IPS-20b (cell line): ENCODE data around the gene F8A2.
"Not testable (repeated sequence)": the region's sequence is repeated elsewhere in the genome, so short reads cannot be mapped to it uniquely, and the experiment has no call there.

Source experiments
- H3K27ac ChIP-seq: one replicate; pipeline ENCODE4 v1.5.1; 2013; ENCODE audit warnings: low read length
- H3K27me3 ChIP-seq: 2 replicates; pipeline ENCODE4 v1.6.1; 2013; ENCODE audit warnings: mild to moderate bottlenecking, low read length, inconsistent platforms; ENCODE audit not compliant: insufficient read depth
- H3K36me3 ChIP-seq: 2 replicates; pipeline ENCODE4 v1.6.1; 2013; ENCODE audit warnings: low read depth, mild to moderate bottlenecking, inconsistent platforms, low read length, moderate library complexity; ENCODE audit not compliant: insufficient read depth
- H3K4me1 ChIP-seq: 2 replicates; pipeline ENCODE4 v1.6.1; 2013; ENCODE audit warnings: mild to moderate bottlenecking, control low read depth, inconsistent platforms, low read length, moderate library complexity; ENCODE audit not compliant: insufficient read depth
- H3K4me3 ChIP-seq: 2 replicates; pipeline ENCODE4 v1.5.1; 2013; ENCODE audit warnings: mild to moderate bottlenecking, low read length, inconsistent platforms
- H3K9ac ChIP-seq: 2 replicates; pipeline ENCODE4 v1.6.1; 2013; ENCODE audit warnings: low read depth, mild to moderate bottlenecking, inconsistent platforms, low read length, moderate library complexity
- H3K9me3 ChIP-seq: 2 replicates; pipeline ENCODE4 v1.6.1; 2013; ENCODE audit warnings: mild to moderate bottlenecking, low read depth, low read length, inconsistent platforms; ENCODE audit not compliant: insufficient read depth

The F8A2 gene

DNA sequence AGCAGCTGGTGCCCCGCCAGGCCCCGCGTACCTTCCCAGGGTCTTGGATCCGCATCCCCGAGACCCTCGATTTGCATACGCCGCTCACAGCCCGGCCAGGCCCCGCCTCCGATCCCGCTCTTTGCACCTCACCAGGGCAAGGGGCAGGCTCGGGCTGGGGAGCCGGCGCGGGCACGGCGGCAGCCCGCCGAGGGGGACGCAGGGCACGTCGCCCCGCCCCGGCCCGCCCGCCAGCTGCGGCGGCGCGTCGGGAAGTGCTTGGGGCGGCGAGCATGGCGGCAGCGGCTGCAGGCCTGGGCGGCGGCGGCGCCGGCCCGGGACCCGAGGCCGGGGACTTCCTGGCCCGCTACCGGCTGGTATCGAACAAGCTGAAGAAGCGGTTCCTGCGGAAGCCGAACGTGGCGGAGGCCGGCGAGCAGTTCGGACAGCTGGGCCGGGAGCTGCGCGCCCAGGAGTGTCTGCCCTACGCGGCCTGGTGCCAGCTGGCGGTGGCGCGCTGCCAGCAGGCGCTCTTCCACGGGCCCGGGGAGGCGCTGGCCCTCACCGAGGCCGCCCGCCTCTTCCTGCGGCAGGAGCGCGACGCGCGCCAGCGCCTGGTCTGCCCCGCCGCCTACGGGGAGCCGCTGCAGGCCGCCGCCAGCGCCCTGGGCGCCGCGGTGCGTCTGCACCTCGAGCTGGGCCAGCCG is at the start of gene F8A2:
F8A2 (plus strand) TSS at position 253 of the 686 bp plus-strand sequence; CDS start at position 273, 20 bp downstream.
- not testable (repeated sequence) for H3K9me3 ChIP-seq, H3K36me3 ChIP-seq, H3K4me1 ChIP-seq, H3K27ac ChIP-seq, H3K9ac ChIP-seq, H3K4me3 ChIP-seq, H3K27me3 ChIP-seq

DNA sequence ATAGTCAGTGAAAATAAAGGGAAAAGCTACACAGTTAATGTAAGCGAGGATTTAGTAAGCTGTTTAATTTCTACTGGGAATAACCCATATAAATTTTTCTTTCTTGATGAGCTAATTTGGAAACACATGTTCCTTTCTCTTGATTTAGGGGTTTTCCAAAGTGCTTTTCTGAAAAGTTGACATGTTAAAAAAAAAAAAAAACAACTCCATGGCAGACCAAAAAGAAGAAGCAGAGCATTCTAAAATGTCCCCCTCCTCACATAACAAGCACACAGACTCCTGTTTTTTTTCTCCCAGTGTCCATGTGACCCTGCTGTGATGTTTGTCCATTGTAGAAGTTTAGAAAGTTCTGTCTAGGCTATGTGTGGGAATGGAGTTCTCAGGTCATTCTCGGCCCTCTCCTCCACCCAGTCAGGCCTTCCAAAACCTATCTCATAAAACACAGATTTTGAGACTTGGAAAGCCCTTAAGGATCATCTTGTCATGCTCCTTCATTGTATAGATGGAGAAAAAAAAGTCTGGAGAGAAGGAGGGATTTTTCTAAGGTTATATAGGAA is 48.3 kb upstream of the F8A2 start:
- no peaks in the 10 kb centered on the region for H3K9me3 ChIP-seq
- no peak overlapping the region for H3K9ac ChIP-seq
- H3K27me3 ChIP-seq = no peaks in the 10 kb centered on the region
- H3K4me1 ChIP-seq = no peaks in the 10 kb centered on the region
- H3K4me3 ChIP-seq = no peak overlapping the region
- H3K36me3 ChIP-seq = no peaks in the 10 kb centered on the region
- no peak overlapping the region for H3K27ac ChIP-seq

- Histone ChIP-seq H3K9ac (no peak within 1 kb of the TSS), H3K27me3 (no peaks in the 10 kb centered on the region), H3K4me3 (no peak within 1 kb of the TSS), H3K4me1 (no peaks in the 10 kb centered on the region), H3K27ac (no peak within 1 kb of the TSS), H3K9me3 (no peaks in the 10 kb centered on the region), H3K36me3 (no peaks in the 10 kb centered on the region)
Measured at GRCh38 chrX:155334486-155335336, 47.2 kb upstream of the F8A2 start, which contains the start of gene CLIC2. TSS of gene CLIC2 (minus strand) at chrX:155334614. CDS start at chrX:155334427, 187 bp downstream.

DNA sequence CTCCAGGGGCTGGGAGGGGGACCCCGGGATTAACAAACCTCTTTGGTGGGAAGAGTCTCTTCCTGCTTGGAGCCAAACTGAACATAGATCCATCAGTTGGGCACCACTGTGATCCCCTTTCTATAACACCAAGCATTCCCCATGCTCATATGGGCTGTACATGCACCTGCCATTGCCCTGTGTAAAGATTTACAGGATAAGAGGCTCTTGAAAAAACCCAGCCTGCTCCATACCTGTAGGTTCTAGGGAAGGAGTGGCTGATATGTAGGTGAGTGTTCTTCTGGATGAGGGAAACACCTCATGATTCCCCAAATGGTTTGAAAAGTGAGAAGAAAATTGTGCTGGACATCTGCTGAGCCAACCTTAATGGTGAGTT is 46.6 kb upstream of the F8A2 start:
- H3K4me3 ChIP-seq, H3K36me3 ChIP-seq, H3K9ac ChIP-seq, H3K4me1 ChIP-seq, H3K9me3 ChIP-seq, H3K27ac ChIP-seq, H3K27me3 ChIP-seq: not testable (repeated sequence)

- H3K4me1 ChIP-seq = not testable (repeated sequence)
Measured at GRCh38 chrX:155345689-155346088, 36.2 kb upstream of the F8A2 start.

GRCh38 chrX:155349448-155349847 is 32.4 kb upstream of the F8A2 start:
- not testable (repeated sequence) for H3K4me3 ChIP-seq, H3K9ac ChIP-seq, H3K4me1 ChIP-seq

More at GRCh38 chrX:155345689-155346088, 36.2 kb upstream of the F8A2 start:
- not testable (repeated sequence) for H3K27ac ChIP-seq, H3K36me3 ChIP-seq, H3K9ac ChIP-seq, H3K27me3 ChIP-seq, H3K9me3 ChIP-seq, H3K4me3 ChIP-seq

GRCh38 chrX:155363712-155364111 is 18.2 kb upstream of the F8A2 start:
- not testable (repeated sequence) for H3K9ac ChIP-seq, H3K27ac ChIP-seq

More at GRCh38 chrX:155349448-155349847, 32.4 kb upstream of the F8A2 start:
- not testable (repeated sequence) for H3K36me3 ChIP-seq, H3K9me3 ChIP-seq, H3K27me3 ChIP-seq, H3K27ac ChIP-seq

DNA sequence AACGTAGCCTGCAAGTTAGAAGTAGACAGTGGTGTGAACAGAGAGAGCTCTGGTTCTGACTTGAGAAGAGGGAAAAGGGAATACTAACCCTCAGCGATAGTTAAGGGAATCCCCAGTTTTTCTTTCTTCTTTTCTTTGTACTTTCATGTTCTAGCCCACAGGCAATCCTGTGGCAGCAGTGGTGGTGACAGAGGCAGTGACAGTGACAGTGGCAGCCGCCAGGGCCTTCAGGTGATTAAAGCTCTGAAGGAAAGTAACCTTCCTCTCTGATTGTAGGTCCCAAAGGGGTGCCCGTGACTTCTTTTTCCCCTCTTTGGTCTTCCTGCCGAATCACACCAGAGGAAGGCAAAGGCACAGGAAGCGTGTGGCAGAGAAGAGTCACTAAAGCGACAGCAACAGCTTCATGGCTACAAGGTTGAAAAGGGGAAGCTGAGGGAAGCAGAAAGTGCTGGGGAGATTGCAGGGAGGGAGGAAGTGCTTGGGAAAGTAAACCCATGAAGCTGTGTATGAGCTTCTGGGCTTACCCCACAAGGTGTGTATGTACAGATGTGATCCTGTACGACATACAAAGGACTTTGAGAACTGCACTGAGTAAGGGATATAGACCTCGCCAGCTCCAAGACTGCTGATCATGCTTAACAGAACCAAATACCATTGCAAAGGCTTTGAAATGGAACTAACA is 8.0 kb upstream of the F8A2 start:
- not testable (repeated sequence) for H3K4me1 ChIP-seq, H3K9ac ChIP-seq

More at GRCh38 chrX:155363712-155364111, 18.2 kb upstream of the F8A2 start:
- not testable (repeated sequence) for H3K9me3 ChIP-seq, H3K4me3 ChIP-seq, H3K36me3 ChIP-seq, H3K27me3 ChIP-seq, H3K4me1 ChIP-seq

GRCh38 chrX:155379802-155380201 is 2.1 kb upstream of the F8A2 start:
- H3K27ac ChIP-seq, H3K9ac ChIP-seq, H3K27me3 ChIP-seq, H3K4me1 ChIP-seq, H3K4me3 ChIP-seq, H3K9me3 ChIP-seq, H3K36me3 ChIP-seq: not testable (repeated sequence)

More for the DNA sequence above, 8.0 kb upstream of the F8A2 start:
- not testable (repeated sequence) for H3K4me3 ChIP-seq, H3K27me3 ChIP-seq, H3K36me3 ChIP-seq, H3K27ac ChIP-seq, H3K9me3 ChIP-seq

GRCh38 chrX:155382529-155382967 is 653 bp downstream of the F8A2 start:
- not testable (repeated sequence) for H3K4me1 ChIP-seq, H3K9me3 ChIP-seq

DNA sequence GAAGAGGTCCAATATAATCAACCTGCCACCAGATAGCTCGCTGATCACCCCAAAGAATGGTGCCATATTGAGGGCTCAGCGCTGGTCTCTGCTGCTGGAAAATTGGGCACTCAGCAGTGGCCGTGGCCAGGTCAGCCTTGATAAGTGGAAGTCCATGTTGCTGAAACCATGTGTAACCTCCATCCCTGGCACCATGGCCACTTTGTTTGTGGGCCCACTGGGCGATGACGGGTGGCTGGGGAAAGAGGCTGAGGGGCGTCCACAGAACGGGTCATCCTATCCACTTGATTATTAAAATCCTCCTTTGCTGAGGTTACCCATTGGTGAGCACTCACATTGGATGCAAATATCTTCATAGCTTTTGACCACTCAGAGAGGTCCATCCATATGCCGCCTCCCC is 7.7 kb downstream of the F8A2 start:
- no peak overlapping the region for H3K9ac ChIP-seq
- H3K4me3 ChIP-seq = no peak overlapping the region
- H3K36me3 ChIP-seq = no peaks in the 10 kb centered on the region
- no peaks in the 10 kb centered on the region for H3K27me3 ChIP-seq
- H3K27ac ChIP-seq = no peak overlapping the region
- no peaks in the 10 kb centered on the region for H3K4me1 ChIP-seq
- no peaks in the 10 kb centered on the region; the same call in 1 of the 2 replicates for H3K9me3 ChIP-seq

More at GRCh38 chrX:155382529-155382967, 653 bp downstream of the F8A2 start:
- H3K36me3 ChIP-seq, H3K4me3 ChIP-seq, H3K9ac ChIP-seq, H3K27me3 ChIP-seq, H3K27ac ChIP-seq: not testable (repeated sequence)
